IMR-90 (cell line): Measurements from ENCODE around the gene CCDC107.

Experiments
- CHD1 ChIP-seq: IDR thresholded peaks from 2 replicates; pipeline ENCODE4 v1.6.1; 2012; ENCODE audit warnings: low read depth, low read length, improper control_type of control experiment
- NFE2L2 ChIP-seq: fragments of 150-350 bp; IDR thresholded peaks from 2 replicates; pipeline ENCODE4 v1.6.1; 2016; ENCODE audit warnings: low read depth, mild to moderate bottlenecking, low read length
- POLR2A ChIP-seq: IDR thresholded peaks from 2 replicates; pipeline ENCODE4 v1.6.1; 2012; ENCODE audit warnings: mild to moderate bottlenecking, low read depth, low read length
- RAD21 ChIP-seq: IDR thresholded peaks from 2 replicates; pipeline ENCODE4 v1.6.1; 2012; ENCODE audit warnings: low read length, improper control_type of control experiment
- RFX5 ChIP-seq: IDR thresholded peaks from 2 replicates; pipeline ENCODE4 v1.8.0; 2012; ENCODE audit warnings: low read depth, mild to moderate bottlenecking, low read length, moderate library complexity
- SMC3 ChIP-seq: fragments of 150-350 bp; IDR thresholded peaks from 2 replicates; pipeline ENCODE4 v1.6.1; 2016; ENCODE audit warnings: low read depth, mild to moderate bottlenecking, antibody characterized with exemption, low read length, moderate library complexity
- TF ChIP-seq, protein P1 (sequence below): conservative IDR thresholded peaks from 2 replicates; pipeline ENCODE4 v1.5.1; 2012; ENCODE audit warnings: mild to moderate bottlenecking, low read depth, low read length, improper control_type of control experiment
- TF ChIP-seq, protein P2 (sequence below): fragments of 150-350 bp; IDR thresholded peaks from 2 replicates; pipeline ENCODE4 v1.6.1; 2017; ENCODE audit warnings: mild to moderate bottlenecking, antibody characterized with exemption, low read length, low read depth

DNA sequence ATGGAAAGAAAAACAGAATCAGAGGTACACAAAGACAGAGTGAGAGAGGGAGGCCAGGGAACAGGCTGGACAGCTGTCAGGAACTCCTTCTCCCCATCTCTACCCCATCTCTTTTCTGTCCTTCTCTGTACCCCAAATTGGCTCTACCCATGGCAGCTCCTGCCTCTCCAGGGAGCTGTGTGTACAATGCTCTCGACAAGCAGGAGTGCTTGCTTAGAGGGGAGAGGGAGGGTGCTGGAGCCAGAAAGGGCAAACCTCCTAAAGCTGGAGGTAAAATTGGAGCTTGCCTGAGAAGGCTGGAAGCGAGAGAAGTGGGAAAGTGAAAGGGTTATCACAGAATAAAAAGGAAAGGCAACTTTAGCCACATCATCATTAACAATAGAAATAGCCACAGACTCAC, 25.2 kb downstream of the CCDC107 start:
- TF ChIP-seq, protein P1, sequence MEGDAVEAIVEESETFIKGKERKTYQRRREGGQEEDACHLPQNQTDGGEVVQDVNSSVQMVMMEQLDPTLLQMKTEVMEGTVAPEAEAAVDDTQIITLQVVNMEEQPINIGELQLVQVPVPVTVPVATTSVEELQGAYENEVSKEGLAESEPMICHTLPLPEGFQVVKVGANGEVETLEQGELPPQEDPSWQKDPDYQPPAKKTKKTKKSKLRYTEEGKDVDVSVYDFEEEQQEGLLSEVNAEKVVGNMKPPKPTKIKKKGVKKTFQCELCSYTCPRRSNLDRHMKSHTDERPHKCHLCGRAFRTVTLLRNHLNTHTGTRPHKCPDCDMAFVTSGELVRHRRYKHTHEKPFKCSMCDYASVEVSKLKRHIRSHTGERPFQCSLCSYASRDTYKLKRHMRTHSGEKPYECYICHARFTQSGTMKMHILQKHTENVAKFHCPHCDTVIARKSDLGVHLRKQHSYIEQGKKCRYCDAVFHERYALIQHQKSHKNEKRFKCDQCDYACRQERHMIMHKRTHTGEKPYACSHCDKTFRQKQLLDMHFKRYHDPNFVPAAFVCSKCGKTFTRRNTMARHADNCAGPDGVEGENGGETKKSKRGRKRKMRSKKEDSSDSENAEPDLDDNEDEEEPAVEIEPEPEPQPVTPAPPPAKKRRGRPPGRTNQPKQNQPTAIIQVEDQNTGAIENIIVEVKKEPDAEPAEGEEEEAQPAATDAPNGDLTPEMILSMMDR: no peak
- TF ChIP-seq POLR2A (no peak), NFE2L2 (no peak), RAD21 (no peak), RFX5 (no peak), SMC3 (no peak), CHD1 (no peak)
- TF ChIP-seq, protein P2, sequence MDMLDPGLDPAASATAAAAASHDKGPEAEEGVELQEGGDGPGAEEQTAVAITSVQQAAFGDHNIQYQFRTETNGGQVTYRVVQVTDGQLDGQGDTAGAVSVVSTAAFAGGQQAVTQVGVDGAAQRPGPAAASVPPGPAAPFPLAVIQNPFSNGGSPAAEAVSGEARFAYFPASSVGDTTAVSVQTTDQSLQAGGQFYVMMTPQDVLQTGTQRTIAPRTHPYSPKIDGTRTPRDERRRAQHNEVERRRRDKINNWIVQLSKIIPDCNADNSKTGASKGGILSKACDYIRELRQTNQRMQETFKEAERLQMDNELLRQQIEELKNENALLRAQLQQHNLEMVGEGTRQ: no peak
